WTC11 (cell line): ENCODE results near the gene ZCCHC7.

Experiments
- ETV6 ChIP-seq: sonication (generic); formaldehyde crosslinking; IDR thresholded peaks from 2 replicates; pipeline ENCODE4 v1.8.1; 2022; ENCODE audit warnings: mild to moderate bottlenecking, missing genetic modification reagents
- GRHL2 ChIP-seq: fragments of 250-450 bp; sonication (Bioruptor Pico); IDR thresholded peaks from 2 replicates; pipeline ENCODE4 v1.8.0; 2022; ENCODE audit warnings: mild to moderate bottlenecking, moderate library complexity; ENCODE audit not compliant: insufficient replicate concordance, severe bottlenecking
- IRF2 ChIP-seq: sonication (generic); formaldehyde crosslinking; IDR thresholded peaks from 2 replicates; pipeline ENCODE4 v1.8.0; 2022; ENCODE audit warnings: low read depth, missing genetic modification reagents, borderline replicate concordance
- JUN ChIP-seq: sonication (generic); formaldehyde crosslinking; IDR thresholded peaks from 2 replicates; pipeline ENCODE4 v1.8.0; 2023; ENCODE audit warnings: mild to moderate bottlenecking, missing genetic modification reagents
- NFE2L1 ChIP-seq: sonication (generic); formaldehyde crosslinking; IDR thresholded peaks from 2 replicates; pipeline ENCODE4 v1.8.1; 2023; ENCODE audit warnings: missing genetic modification reagents
- RELA ChIP-seq: sonication (generic); formaldehyde crosslinking; IDR thresholded peaks from 2 replicates; pipeline ENCODE4 v1.8.1; 2022; ENCODE audit warnings: missing genetic modification reagents, mild to moderate bottlenecking, borderline replicate concordance
- SOX15 ChIP-seq: fragments of 250-450 bp; sonication (Bioruptor Pico); IDR thresholded peaks from 2 replicates; pipeline ENCODE4 v1.9.0; 2021; ENCODE audit warnings: mild to moderate bottlenecking
- TEAD4 ChIP-seq: sonication (generic); formaldehyde crosslinking; IDR thresholded peaks from 2 replicates; pipeline ENCODE4 v1.8.0; 2022; ENCODE audit warnings: mild to moderate bottlenecking, missing genetic modification reagents
- USF1 ChIP-seq: sonication (generic); formaldehyde crosslinking; IDR thresholded peaks from 2 replicates; pipeline ENCODE4 v1.8.0; 2022; ENCODE audit warnings: mild to moderate bottlenecking, missing genetic modification reagents
- ZNF281 ChIP-seq: sonication (generic); formaldehyde crosslinking; IDR thresholded peaks from 2 replicates; pipeline ENCODE4 v1.8.0; 2023; ENCODE audit warnings: mild to moderate bottlenecking, missing genetic modification reagents
- TF ChIP-seq, protein P1 (sequence below): fragments of 200-600 bp; IDR thresholded peaks from 2 replicates; pipeline ENCODE4 v1.8.0; 2022; ENCODE audit warnings: antibody characterized with exemption
- TF ChIP-seq, protein P2 (sequence below): sonication (generic); formaldehyde crosslinking; IDR thresholded peaks from 2 replicates; pipeline ENCODE4 v1.8.1; 2022; ENCODE audit warnings: mild to moderate bottlenecking, missing genetic modification reagents, moderate library complexity, borderline replicate concordance
- TF ChIP-seq, protein P3 (sequence below): sonication (generic); formaldehyde crosslinking; conservative IDR thresholded peaks from 2 replicates; pipeline ENCODE4 v1.8.1; 2022; ENCODE audit warnings: mild to moderate bottlenecking, missing genetic modification reagents
- TF ChIP-seq, protein P4 (sequence below): sonication (generic); formaldehyde crosslinking; IDR thresholded peaks from 2 replicates; pipeline ENCODE4 v1.8.0; 2022; ENCODE audit warnings: missing genetic modification reagents

DNA sequence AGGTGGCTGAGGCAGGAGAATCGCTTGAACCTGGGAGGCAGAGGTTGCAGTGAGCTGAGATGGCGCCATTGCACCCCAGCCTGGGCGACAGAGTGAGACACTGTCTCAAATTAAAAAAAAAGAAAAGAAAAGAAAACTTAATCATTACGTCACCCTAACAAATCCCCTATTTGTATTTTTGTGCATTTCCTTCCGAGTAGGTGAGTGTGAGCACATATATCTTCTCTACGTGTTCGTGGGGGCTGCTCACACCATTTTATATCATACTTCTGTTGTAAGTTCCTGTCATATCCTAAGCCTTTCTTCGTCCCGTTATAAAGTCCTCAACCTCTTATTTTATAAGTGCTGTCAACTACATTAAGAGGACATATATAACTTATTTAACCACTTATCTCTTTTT lies 260.2 kb downstream of the ZCCHC7 start:
- no peak for TF ChIP-seq RELA (CRISPR knock-in tag)
- no peak for TF ChIP-seq SOX15 (CRISPR knock-in tag)
- TF ChIP-seq ETV6: no peak
- TF ChIP-seq, protein P1, sequence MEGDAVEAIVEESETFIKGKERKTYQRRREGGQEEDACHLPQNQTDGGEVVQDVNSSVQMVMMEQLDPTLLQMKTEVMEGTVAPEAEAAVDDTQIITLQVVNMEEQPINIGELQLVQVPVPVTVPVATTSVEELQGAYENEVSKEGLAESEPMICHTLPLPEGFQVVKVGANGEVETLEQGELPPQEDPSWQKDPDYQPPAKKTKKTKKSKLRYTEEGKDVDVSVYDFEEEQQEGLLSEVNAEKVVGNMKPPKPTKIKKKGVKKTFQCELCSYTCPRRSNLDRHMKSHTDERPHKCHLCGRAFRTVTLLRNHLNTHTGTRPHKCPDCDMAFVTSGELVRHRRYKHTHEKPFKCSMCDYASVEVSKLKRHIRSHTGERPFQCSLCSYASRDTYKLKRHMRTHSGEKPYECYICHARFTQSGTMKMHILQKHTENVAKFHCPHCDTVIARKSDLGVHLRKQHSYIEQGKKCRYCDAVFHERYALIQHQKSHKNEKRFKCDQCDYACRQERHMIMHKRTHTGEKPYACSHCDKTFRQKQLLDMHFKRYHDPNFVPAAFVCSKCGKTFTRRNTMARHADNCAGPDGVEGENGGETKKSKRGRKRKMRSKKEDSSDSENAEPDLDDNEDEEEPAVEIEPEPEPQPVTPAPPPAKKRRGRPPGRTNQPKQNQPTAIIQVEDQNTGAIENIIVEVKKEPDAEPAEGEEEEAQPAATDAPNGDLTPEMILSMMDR: no peak
- TF ChIP-seq, protein P2, sequence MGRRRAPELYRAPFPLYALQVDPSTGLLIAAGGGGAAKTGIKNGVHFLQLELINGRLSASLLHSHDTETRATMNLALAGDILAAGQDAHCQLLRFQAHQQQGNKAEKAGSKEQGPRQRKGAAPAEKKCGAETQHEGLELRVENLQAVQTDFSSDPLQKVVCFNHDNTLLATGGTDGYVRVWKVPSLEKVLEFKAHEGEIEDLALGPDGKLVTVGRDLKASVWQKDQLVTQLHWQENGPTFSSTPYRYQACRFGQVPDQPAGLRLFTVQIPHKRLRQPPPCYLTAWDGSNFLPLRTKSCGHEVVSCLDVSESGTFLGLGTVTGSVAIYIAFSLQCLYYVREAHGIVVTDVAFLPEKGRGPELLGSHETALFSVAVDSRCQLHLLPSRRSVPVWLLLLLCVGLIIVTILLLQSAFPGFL: no peak
- TF ChIP-seq, protein P3, sequence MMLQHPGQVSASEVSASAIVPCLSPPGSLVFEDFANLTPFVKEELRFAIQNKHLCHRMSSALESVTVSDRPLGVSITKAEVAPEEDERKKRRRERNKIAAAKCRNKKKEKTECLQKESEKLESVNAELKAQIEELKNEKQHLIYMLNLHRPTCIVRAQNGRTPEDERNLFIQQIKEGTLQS: no peak
- TF ChIP-seq, protein P4, sequence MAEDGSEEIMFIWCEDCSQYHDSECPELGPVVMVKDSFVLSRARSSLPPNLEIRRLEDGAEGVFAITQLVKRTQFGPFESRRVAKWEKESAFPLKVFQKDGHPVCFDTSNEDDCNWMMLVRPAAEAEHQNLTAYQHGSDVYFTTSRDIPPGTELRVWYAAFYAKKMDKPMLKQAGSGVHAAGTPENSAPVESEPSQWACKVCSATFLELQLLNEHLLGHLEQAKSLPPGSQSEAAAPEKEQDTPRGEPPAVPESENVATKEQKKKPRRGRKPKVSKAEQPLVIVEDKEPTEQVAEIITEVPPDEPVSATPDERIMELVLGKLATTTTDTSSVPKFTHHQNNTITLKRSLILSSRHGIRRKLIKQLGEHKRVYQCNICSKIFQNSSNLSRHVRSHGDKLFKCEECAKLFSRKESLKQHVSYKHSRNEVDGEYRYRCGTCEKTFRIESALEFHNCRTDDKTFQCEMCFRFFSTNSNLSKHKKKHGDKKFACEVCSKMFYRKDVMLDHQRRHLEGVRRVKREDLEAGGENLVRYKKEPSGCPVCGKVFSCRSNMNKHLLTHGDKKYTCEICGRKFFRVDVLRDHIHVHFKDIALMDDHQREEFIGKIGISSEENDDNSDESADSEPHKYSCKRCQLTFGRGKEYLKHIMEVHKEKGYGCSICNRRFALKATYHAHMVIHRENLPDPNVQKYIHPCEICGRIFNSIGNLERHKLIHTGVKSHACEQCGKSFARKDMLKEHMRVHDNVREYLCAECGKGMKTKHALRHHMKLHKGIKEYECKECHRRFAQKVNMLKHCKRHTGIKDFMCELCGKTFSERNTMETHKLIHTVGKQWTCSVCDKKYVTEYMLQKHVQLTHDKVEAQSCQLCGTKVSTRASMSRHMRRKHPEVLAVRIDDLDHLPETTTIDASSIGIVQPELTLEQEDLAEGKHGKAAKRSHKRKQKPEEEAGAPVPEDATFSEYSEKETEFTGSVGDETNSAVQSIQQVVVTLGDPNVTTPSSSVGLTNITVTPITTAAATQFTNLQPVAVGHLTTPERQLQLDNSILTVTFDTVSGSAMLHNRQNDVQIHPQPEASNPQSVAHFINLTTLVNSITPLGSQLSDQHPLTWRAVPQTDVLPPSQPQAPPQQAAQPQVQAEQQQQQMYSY (CRISPR knock-in tag): no peak
- no peak for TF ChIP-seq USF1 (CRISPR knock-in tag)
- no peak for TF ChIP-seq IRF2 (CRISPR knock-in tag)
- TF ChIP-seq GRHL2 (CRISPR knock-in tag): no peak
- TF ChIP-seq NFE2L1 (CRISPR knock-in tag): no peak
- TF ChIP-seq ZNF281 (CRISPR knock-in tag): no peak
- no peak for TF ChIP-seq JUN (CRISPR knock-in tag)
- TF ChIP-seq TEAD4 (CRISPR knock-in tag): no peak
